Caco-2 (cell line): ENCODE measurements around the gene HS6ST2. TPM values are rescaled to one million over a fixed set of nuclear protein-coding genes. Genes with fewer than 3 reads are reported as not detected.

Experiments
- BruUV-seq: library from RNA; stranded (reverse); fragments of 400-500 nt; replicated peaks from 2 replicates; lab custom pipeline; 2021; lab: Mats Ljungman, UMichigan
- CTCF ChIA-PET: fragments of 300-600 bp; sonication (Branson Sonifier 250); formaldehyde crosslinking; loops from one replicate; lab custom pipeline; 2022; ENCODE audit warnings: antibody characterized with exemption; lab: Charles Lee
- POLR2A ChIA-PET: fragments of 300-600 bp; sonication (Branson Sonifier 250); formaldehyde crosslinking; loops from one replicate; lab custom pipeline; 2022; ENCODE audit warnings: antibody characterized with exemption; lab: Charles Lee
- DNase-seq, 2 experiments: peaks; one replicate each; pipeline versions ENCODE4 v3.0.0 to v3.0.0-alpha.2; 2020 to 2022
- H3K27me3 ChIP-seq: replicated peaks from 2 replicates; pipeline ENCODE4 v1.6.0; 2011; ENCODE audit warnings: low read length; ENCODE audit not compliant: control insufficient read depth, insufficient read depth
- H3K36me3 ChIP-seq: 2 replicates; pipeline ENCODE4 v1.5.1; 2011; ENCODE audit warnings: low read length; ENCODE audit not compliant: control insufficient read depth, insufficient read depth
- H3K4me1 ChIP-seq: fragments of 250-450 bp; sonication (Bioruptor Pico); 2 replicates; pipeline ENCODE4 v1.5.1; 2020; ENCODE audit warnings: mild to moderate bottlenecking
- H3K4me3 ChIP-seq: 2 replicates; pipeline ENCODE4 v1.5.1; 2011; ENCODE audit warnings: low read depth, mild to moderate bottlenecking, control low read depth, low read length
- H3K9me3 ChIP-seq: fragments of 250-450 bp; sonication (Bioruptor Pico); 2 replicates; pipeline ENCODE4 v1.5.1; 2020; ENCODE audit warnings: mild to moderate bottlenecking, moderate library complexity
- H3K27ac Mint-ChIP-seq: one replicate; pipeline ENCODE4 v1.8.0; 2022; ENCODE audit warnings: mixed read lengths; ENCODE audit not compliant: unreplicated experiment
- H3K27me3 Mint-ChIP-seq: one replicate; pipeline ENCODE4 v1.8.0; 2022; ENCODE audit warnings: mixed read lengths; ENCODE audit not compliant: insufficient read depth, unreplicated experiment
- H3K36me3 Mint-ChIP-seq: one replicate; pipeline ENCODE4 v1.8.0; 2022; ENCODE audit warnings: mild to moderate bottlenecking, mixed read lengths; ENCODE audit not compliant: insufficient read depth, unreplicated experiment
- H3K4me1 Mint-ChIP-seq: one replicate; pipeline ENCODE4 v1.8.0; 2022; ENCODE audit warnings: low read depth, mixed read lengths; ENCODE audit not compliant: unreplicated experiment
- H3K4me3 Mint-ChIP-seq: one replicate; pipeline ENCODE4 v1.8.0; 2022; ENCODE audit warnings: mild to moderate bottlenecking, moderate library complexity, mixed read lengths; ENCODE audit not compliant: unreplicated experiment
- H3K9me3 Mint-ChIP-seq: one replicate; pipeline ENCODE4 v1.8.0; 2022; ENCODE audit warnings: mixed read lengths; ENCODE audit not compliant: unreplicated experiment
- intact Hi-C: fragments of 100-400 bp; cut with micrococcal nuclease; formaldehyde crosslinking; loops from one replicate; pipeline ENCODE4 v1.10.0; 2022; ENCODE audit not compliant: unreplicated experiment
- total RNA-seq: library from RNA; stranded (reverse); gene quantifications from 2 replicates; pipeline ENCODE4 v1.2.3, GENCODE V29; 2022
- TF ChIP-seq, protein P1 (sequence below), 2 experiments: fragments of 200-600 bp in 1 of 2; IDR thresholded peaks; 1 replicate in 1 of 2; 2 replicates in 1 of 2; pipeline versions ENCODE4 v1.5.1 to v1.8.0; 2011 to 2022; ENCODE audit warnings: antibody characterized with exemption in 1 of 2, control low read depth in 1 of 2, inconsistent platforms in 1 of 2, low read depth in 1 of 2, low read length in 1 of 2, mild to moderate bottlenecking in 1 of 2, moderate library complexity in 1 of 2; ENCODE audit not compliant: insufficient read depth in 1 of 2, severe bottlenecking in 1 of 2, unreplicated experiment in 1 of 2

Gene HS6ST2
- total RNA-seq, 1 experiment from 2014 or later, result 34.9 TPM

DNA sequence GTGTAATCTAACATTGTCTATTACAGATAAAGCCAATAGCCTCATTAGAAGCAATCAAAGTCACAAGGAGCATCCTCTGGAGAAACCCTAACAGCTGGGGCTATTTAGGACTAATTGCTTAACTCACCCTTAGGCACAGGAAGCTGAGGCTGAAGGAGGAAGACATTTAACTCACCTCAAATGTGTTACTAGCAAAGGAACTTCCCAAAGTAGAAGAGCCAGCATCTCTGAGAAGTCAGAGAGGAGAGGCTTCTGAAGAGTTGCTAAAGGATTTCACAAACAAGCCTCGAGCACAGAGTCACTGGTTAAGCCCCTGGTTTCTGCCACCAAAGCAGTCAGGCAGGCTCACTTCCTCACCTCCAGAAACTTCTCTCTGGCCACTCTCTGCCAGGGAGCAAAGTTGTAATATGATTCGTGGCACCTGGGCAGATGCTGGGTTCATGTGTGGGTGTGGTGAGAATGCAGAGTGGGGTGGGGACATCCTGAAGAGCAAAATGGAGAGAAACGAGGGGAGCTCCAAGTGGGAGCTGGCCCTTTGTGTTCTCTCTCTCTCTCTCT is 201.3 kb downstream of the HS6ST2 start:
- no TSS peak for BruUV-seq
- Mint-ChIP-seq H3K27me3 (no peaks in the 10 kb centered on the region), H3K36me3 (peaks cover 4% of the 10 kb centered on the region), H3K9me3 (no peaks in the 10 kb centered on the region), H3K4me3 (no peak overlapping the region), H3K4me1 (no peaks in the 10 kb centered on the region), H3K27ac (no peak overlapping the region)
- Histone ChIP-seq H3K9me3 (no peaks in the 10 kb centered on the region), H3K36me3 (no peaks in the 10 kb centered on the region), H3K4me3 (no peak overlapping the region), H3K27me3 (no peaks in the 10 kb centered on the region), H3K4me1 (no peaks in the 10 kb centered on the region)
- DNase-seq, result no peak
- POLR2A ChIA-PET, result no interaction called here
- CTCF ChIA-PET, result no interaction called here
- intact Hi-C loops, result no loop called here
- TF ChIP-seq, protein P1, sequence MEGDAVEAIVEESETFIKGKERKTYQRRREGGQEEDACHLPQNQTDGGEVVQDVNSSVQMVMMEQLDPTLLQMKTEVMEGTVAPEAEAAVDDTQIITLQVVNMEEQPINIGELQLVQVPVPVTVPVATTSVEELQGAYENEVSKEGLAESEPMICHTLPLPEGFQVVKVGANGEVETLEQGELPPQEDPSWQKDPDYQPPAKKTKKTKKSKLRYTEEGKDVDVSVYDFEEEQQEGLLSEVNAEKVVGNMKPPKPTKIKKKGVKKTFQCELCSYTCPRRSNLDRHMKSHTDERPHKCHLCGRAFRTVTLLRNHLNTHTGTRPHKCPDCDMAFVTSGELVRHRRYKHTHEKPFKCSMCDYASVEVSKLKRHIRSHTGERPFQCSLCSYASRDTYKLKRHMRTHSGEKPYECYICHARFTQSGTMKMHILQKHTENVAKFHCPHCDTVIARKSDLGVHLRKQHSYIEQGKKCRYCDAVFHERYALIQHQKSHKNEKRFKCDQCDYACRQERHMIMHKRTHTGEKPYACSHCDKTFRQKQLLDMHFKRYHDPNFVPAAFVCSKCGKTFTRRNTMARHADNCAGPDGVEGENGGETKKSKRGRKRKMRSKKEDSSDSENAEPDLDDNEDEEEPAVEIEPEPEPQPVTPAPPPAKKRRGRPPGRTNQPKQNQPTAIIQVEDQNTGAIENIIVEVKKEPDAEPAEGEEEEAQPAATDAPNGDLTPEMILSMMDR (IDR thresholded peaks at IDR 0.05; ENCODE audit: insufficient read depth in 1 of 2, low read depth in 1 of 2, low read length in 1 of 2, severe bottlenecking in 1 of 2, unreplicated experiment in 1 of 2), result no peak

DNA sequence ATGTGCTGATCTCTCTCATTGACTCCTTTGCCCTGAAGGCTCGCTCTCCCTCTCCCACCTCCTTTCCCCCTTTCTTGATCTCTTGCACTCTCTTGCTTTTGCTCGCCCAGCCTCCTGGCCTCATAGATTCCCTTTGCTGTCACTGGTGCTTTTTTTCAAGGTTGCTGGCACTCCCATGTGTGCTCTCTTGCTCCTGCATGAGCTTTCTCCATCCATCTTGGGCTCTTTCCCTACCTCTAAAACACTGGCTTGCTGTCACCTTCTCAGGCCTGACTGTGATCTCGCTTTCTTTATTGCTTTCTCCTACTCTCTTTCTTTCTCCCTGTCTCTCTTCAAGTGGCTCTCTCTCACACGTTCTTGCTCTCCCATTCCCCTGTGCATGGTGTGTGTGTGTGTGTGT is 202.0 kb downstream of the HS6ST2 start:
- DNase-seq, result no peak
- TF ChIP-seq, protein P1 (IDR thresholded peaks at IDR 0.05; ENCODE audit: insufficient read depth in 1 of 2, low read depth in 1 of 2, low read length in 1 of 2, severe bottlenecking in 1 of 2, unreplicated experiment in 1 of 2), result no peak
- Histone ChIP-seq H3K4me1 (no peaks in the 10 kb centered on the region), H3K9me3 (no peaks in the 10 kb centered on the region), H3K27me3 (no peaks in the 10 kb centered on the region), H3K4me3 (no peak overlapping the region), H3K36me3 (no peaks in the 10 kb centered on the region)
- no peaks in the 10 kb centered on the region for H3K9me3 Mint-ChIP-seq
- BruUV-seq, result no TSS peak
- intact Hi-C loops, result no loop called here
- no peak overlapping the region for H3K27ac Mint-ChIP-seq
- no peak overlapping the region for H3K4me3 Mint-ChIP-seq
- ChIA-PET POLR2A (no interaction called here), CTCF (no interaction called here)
- H3K4me1 Mint-ChIP-seq, result no peaks in the 10 kb centered on the region
- no peaks in the 10 kb centered on the region for H3K27me3 Mint-ChIP-seq
- H3K36me3 Mint-ChIP-seq, result peaks cover 4% of the 10 kb centered on the region

DNA sequence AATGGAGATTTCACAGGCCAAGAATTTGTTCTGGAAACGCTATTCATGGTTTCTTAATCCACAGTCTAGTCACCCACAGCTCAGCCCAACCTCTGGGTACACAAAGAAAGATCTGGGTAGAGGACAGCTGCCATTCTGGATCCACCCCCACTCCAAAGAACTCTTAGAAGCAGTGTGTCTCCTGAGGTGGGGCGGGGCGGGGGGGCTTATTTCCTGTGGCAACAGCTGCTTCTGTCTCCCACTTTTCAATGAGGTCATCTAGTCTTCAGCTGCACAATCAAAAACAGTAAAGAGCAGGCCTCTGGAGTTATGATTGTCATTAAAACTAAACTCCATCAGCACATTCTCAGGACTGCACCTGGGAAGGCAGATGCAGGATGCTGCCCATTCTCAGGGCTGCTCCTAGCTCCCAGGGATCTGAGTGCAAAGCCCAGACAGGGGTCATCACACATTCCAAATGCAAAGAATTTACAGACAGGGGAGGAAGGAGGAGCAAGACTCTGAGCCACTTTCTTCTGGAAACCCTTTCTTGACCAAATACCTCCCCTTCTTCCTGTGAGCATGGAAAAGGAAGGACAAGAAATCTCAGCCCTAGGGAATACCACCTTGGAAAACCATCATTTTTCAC is 207.3 kb downstream of the HS6ST2 start:
- no peak overlapping the region for H3K4me3 Mint-ChIP-seq
- H3K9me3 Mint-ChIP-seq, result no peaks in the 10 kb centered on the region
- intact Hi-C loops, result no loop called here
- H3K27me3 Mint-ChIP-seq, result no peaks in the 10 kb centered on the region
- ChIA-PET CTCF (interaction anchor here (0.7 kb wide), 1 partner anchor 174 kb away, joined by 5 read pairs; no protein-coding TSS in a partner anchor), POLR2A (no interaction called here)
- no peak for DNase-seq
- TF ChIP-seq, protein P1 (IDR thresholded peaks at IDR 0.05; ENCODE audit: insufficient read depth in 1 of 2, low read depth in 1 of 2, low read length in 1 of 2, severe bottlenecking in 1 of 2, unreplicated experiment in 1 of 2), result no peak
- no TSS peak for BruUV-seq
- H3K4me1 Mint-ChIP-seq, result no peaks in the 10 kb centered on the region
- H3K36me3 Mint-ChIP-seq, result no peaks in the 10 kb centered on the region
- H3K9me3 ChIP-seq, result no peaks in the 10 kb centered on the region
- H3K4me3 ChIP-seq, result no peak overlapping the region
- H3K27ac Mint-ChIP-seq, result no peak overlapping the region
- no peaks in the 10 kb centered on the region for H3K4me1 ChIP-seq
- H3K36me3 ChIP-seq, result no peaks in the 10 kb centered on the region
- H3K27me3 ChIP-seq, result no peaks in the 10 kb centered on the region
